A172 (cell line): ENCODE results near the gene RASSF6. TPM values are rescaled to one million over a fixed set of nuclear protein-coding genes. Genes with fewer than 3 reads are reported as not detected.
"Not testable (repeated sequence)": the region's sequence is repeated elsewhere in the genome, so short reads cannot be mapped to it uniquely, and the experiment has no call there.

Source experiments
- DNase-seq: peaks from one replicate; pipeline ENCODE4 v3.0.0-alpha.2; 2015; ENCODE audit warnings: low spot score
- total RNA-seq: library from RNA; depleted of rRNA; stranded (reverse); fragments of >200 nt; shearing (Covaris generic); gene quantifications from 2 replicates; pipeline ENCODE4 v1.2.3, GENCODE V29; 2014

RASSF6 gene
- total RNA-seq, 1 experiment from 2014 or later, result 0.02 TPM

DNA sequence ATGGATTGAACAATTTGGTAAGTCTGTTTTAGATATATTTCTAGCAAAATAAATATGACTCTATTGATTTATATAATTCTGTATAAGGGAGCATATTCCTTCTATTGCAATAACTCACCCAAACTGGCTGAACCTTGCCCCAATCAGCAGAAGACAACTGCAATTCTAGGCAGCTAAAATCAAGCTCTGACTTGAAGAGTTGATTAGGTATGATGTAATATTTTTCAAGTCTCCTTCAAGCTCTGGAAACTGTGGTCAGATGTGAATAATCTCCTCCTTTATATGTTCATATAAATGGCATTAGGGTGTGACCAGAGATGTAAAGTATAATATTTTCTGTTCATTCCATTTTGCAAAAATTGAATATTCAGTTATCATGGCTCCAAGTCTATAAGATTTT lies 8.2 kb downstream of the RASSF6 start:
- DNase-seq, result no peak

DNA sequence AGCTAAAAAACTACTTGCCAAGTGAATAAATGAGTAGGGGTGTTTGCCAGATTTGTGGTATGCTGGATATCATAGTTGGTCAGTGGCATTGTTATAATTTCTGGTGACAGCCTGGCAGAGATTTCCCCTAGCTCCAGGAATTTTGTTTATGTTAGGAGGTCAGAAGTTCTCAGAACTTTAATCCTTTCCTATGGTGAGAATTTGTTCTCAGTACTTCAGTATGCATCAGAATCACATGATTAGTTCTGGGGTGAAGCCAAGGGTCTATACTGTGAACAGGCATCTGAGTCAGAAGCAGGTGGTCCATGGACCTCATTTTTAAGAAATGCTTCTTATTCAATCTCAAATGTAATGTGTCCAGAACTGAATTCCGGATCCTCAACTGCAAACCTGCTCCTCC lies 10.5 kb downstream of the RASSF6 start:
- DNase-seq, result peak; percentile 70

DNA sequence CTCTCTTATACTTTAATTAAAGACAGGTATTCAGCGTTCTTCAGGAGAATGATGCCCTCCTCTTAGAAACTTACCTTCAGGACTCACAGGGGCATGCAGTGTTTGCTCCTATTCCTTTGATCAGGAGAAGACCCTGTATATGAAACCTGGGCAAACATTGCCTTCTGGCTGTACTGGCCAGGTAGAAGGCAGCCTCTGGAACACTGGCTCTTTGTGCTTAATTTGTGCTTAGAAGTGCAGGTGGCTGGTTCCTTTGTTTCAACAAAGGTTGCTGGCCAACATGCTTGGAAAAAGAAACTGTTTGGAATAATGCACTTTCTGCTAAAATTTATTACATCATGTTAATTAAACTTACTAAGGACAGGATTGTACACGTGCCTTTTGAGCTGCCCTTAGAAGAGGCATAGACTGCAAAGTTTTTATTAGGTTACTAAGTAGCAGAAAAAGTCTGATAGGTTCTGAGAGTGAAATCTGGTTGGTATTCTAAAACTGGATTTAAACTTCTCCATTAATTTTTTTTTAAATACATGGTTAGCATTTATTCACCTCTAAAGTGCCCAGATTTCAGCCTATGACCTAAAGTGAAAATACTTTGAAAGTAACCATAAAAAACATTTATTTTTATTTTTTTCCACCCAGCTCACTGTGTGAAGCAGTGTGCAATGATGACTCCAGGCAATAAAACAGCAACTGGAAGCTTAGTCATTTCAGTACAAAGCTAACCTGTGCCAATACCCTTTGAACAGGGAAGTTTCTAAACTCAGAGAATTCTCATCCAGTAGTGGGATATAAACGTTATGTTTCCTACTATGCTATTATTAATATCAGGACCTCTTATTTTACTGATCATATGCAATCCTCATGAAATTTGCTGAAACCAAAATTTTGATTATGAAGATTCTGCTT lies 11.3 kb downstream of the RASSF6 start:
- peak; percentile 33 for DNase-seq

DNA sequence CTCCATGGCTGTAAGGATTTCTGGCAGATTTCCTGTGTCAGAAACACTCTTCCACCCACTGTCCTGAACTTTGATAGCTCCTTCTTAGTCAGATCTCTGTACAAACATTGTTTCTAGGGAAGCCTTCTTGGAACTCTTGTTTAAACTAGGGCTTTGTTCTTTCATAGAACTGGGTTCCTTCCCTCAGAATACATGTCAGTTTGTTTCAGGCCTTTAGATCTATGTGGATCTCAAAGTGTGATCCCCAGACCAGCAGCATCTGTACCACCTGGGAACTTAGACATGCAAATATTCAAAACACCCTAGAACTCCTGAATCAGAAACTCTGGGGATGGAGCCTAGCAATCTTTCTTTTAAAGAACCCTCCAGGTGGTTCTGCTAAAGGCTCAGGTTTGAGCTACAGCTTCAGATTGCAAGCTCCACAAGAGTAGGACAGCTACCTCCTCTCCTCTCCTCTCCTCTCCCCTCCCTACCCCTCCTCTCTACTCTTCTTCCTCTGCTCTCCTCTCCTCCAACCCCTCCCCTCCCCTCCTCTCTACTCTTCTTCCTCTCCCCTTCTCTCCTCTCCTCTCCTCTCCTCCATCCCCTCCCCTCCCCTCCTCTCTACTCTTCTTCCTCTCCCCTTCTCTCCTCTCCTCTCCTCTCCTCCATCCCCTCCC lies 12.7 kb downstream of the RASSF6 start:
- DNase-seq, result no peak

DNA sequence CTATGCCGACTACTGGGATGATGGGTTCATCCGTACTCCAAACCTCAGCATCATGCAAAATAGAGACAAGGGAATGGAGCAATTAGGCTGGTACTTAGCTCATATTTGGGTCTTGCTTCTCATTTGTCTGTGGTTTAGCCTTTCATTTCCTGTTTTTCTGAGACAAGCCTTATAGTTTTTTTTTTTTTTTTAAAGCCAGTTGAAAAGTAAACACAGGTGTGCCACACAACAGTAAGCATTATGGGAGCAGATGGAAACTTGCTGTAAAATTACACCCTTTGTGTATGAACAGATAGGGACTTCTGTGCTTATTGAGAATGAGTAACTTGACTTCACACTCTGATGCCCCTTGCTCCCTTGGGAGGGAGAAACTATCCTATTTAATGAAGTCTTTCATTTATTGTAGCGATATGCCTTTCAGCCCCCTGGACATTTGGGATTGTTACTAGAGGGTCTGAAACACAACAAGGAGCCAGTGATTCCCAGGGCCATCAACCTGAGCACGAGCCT lies 13.7 kb downstream of the RASSF6 start:
- no peak for DNase-seq

DNA sequence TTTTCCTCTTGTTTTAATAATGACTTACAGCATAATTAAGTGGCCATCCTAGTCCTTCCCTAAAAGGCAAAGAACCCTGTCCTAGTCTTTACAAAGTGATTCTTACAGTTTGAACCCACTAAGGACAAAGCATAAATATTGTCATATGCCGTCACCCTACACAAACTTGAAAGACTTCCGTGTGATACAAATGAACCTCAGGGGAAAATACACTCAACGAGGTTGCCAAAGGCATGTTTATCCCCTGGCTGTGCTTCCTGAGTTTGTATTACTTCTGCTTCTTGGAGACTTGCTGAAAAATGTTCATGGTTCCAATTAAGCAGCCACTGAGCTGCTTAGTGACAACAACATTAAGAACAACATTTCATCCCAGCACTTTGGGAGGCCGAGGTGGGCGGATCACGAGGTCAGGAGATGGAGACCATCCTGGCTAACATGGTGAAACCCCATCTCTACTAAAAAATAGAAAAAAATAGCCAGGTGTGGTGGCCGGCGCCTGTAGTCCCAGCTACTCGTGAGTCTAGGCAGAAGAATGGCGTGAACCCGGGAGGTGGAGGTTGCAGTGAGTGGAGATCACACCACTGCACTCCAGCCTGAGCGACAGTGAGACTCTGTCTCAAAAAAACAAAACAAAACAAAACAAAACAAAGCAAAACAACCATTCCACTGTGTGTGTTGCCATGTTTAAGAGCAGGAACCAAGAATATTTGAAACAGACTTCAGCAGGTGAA lies 16.2 kb downstream of the RASSF6 start:
- no peak for DNase-seq

DNA sequence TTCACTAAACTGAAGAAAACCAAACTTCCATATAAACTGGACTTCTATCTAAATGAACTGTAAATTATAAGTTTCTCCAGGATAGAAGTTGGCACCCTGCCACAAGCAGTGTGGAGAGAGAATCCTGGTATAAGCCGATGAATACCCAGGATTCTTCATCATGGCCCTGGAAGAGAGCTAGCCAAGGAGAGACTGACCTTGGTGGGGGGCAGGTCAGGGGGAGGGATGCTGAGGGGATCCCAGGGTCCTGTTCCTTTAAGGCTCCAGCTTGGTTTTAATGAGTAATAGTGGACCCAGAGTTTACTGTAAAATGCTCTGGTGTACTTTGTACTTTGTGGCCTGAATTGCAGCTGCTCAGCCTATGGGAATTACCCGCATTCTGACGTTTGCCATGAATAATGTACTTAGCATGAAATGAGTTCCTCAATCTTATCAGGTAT lies 16.9 kb downstream of the RASSF6 start:
- peak; percentile 54 for DNase-seq

DNA sequence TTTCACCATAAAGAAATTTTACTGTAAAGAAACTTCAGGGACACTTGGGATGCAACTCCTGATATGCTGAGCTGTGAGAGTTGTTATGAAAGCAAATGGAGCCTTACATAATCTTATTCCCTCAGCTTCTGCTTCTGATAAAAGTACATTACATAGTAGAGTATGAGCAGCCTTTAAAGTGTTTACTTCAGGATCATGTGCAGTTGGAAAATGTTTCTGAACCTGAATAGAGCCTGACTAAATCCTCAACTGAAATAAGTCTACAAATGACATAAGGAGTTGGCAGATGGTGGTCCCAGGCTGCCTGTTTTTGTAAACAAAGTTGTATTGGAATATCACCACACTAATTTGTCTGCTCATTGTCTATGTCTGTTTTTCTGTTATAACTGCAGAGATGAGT lies 19.3 kb downstream of the RASSF6 start:
- no peak for DNase-seq

DNA sequence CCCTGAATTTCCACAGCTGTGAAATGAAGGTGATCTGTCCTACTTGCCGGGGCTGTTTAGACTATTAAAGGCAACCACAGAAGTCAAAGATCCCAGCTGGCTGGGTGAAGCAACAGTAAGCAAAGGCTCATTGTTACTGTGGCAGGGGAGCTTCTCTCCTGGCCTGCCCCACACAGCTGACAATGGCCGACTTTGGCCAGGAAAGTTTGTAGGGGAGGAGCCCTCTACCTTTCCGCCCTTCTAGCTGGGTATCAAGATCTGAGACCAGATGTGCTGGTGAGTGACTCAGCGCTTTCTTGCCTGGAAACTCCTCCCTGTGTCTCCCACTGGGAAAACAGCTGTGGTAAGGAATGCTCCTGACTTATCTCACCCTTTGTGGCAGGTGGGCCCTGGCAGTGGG lies 21.1 kb downstream of the RASSF6 start:
- peak; percentile 81 for DNase-seq

DNA sequence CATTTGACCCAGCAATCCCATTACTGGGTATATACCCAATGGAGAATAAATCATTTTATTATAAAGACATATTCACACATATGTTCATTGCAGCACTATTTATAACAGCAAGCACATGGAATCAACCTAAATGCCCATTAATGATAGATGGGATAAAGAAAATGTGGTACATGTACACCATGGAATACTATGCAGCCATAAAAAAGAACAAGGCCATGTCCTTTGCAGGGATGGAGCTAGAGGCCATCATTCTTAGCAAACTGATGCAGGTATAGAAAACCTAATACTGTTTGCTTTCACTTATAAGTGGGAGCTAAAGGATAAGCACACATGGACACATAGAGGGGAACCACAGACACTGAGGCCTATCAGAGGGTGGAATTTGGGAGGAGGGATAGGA lies 22.6 kb downstream of the RASSF6 start:
- no peak for DNase-seq

DNA sequence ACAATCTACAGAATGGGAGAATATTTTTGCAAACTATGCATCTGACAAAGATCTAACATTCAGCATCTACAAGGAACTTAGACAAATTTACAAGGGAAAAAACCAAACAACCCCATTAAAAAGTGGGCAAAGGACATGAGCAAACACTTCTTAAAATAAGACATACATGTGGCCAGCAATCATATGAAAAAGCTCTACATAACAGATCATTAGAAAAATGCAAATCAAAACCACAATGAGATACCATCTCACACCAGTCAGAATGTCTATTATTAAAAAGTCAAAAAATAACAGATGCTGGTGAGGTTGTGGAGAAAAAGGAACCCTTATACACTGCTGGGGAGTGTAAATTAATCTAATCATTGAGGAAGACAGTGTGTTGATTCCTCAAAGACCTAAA lies 23.1 kb downstream of the RASSF6 start:
- not testable (repeated sequence) for DNase-seq

DNA sequence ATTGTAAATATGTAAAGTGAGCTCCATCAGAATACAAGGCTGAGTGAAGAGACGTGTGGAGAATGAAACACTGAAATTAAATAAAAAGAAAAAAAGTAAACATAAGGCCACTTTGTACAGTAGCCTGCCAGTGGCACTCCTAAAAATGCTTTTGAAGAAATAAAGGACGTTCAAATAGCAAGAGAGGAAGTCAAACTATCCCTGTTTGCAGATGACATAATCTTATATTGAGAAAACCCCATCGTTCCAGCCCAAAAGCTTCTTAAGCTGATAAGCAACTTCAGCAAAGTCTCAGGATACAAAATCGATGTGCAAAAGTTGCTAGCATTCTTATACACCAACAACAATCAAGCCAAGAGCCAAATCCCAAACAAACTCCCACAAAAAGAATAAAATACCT lies 24.2 kb downstream of the RASSF6 start:
- no peak for DNase-seq

DNA sequence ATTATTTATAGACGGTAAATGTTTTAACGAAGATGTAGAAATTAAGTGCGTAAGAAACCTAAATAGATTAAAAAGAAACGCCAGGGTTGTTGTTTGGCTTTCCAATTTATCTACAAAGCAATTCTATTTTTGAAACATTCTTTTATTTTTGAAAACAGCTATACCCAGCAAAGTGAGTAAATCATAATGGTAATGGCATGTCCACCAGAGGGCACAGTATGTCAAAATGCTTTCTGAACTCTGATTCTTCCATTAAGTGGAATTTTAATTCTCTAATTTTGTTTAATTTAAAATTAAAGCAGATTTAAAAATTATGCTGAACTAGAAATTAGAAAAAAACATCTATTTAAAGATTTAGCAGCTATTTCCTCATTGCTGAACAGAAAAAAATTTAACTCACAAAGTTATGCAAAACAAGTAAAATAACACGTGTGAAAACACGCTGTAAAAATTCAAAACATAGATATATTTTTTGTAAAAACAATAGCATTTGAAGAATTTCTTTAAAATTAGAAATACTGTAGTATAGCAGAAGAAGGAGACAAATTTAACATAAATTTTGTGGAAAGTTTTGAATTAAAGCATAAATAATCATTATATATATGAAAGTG lies 26.5 kb downstream of the RASSF6 start:
- no peak for DNase-seq

DNA sequence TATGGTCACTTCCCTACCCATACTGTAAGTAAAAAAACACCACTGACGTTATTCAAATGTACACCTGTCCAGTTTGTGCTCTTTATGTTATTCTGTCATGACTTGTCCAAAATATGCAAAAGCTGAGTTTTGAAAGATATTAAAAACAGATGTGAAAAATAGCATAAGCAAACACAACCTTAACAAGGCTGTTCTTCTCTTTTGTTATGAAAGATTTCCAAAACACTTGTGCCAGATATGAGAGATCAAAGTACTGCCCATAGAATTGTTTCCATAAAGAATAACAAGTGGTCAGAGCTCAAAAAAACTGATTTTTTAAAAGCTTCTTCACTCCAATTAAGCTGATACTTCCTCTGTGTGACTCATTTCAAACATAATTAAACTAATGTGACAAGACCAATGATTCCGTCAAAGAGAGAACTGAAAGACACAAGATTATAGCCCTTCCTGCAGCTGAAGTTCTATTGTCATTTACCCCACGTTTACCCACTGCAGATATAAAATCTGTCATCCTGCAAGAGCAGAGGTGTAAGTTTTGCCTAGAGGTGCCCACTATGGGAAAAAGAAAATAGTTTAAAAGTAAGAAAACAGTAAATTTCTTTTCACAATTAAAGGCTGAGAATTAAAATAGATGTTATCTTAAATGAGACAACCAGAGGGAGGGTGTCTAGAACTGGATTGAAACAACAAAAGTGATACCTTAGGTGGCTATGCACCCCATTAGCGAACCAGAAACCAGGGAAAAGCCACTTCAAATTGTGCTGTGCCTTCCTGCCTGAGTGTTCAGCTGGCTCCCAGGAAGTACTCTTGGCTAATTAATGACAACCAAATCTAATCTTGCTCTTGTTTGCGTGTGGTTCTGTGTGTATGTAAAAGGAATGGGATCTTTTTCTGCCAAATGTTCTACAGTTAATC lies 30.1 kb downstream of the RASSF6 start:
- DNase-seq, result no peak

DNA sequence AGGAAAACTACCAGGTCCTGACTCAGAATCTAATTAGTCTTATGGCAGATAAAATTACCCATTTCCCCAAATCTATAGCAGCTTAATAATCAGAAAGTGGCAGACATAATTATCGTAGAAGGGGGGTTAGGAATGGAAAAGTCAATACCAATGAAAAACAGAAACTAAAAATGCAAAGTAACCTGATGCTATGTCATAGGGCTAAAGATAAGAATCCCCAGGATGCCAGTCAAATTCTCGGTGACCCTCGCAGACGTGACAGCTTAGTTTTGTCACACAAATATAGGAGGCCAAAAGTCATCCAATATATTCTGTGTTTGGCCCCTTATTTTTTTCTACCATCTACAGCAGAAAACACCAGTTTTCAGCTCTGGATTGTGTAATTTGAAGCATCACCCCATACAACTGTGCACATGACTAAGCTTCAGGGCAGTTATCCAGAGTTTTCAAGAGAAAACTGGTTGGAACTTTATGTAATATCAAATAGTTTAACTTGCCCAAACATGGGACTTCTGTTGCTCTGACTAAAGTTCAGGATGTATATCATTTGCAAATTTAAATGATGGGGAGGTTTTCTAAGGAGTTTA lies 30.9 kb downstream of the RASSF6 start:
- no peak for DNase-seq

DNA sequence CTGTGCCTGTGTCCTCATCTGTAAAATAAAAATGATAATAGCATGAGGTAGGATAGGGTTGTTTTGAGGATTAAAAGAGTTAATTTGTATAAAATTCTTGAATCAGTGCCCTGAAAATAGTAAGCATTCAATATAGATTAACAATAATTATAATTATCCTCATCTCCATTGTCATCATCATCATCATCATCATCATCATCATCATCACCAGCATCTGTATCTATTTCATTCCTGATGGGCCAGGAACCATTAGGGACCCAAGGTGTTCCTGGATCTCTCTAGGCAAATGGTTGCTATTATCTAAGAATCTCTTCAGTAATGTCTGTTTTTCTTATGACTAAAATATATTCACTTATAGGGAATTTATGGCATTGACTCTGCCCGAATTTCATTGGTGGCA lies 31.6 kb downstream of the RASSF6 start:
- DNase-seq, result no peak

DNA sequence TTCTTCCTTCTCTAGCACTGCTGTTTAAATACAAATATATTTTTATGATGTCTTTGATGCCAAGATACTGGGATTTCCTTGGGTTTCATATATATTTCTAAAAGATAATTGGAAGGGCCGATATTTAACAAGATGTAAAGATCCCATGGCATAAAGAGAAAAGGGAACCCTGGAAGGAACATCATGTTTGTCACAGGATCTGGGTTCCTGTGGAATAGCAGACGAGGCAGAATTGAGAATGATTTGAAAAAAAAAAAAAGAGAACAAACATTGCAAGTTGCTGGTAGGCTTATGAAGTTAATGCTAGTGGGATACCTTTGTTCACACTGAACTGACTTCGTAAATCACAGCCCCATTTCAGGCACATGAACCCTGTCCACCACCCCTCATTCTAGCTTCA lies 33.6 kb downstream of the RASSF6 start:
- no peak for DNase-seq

DNA sequence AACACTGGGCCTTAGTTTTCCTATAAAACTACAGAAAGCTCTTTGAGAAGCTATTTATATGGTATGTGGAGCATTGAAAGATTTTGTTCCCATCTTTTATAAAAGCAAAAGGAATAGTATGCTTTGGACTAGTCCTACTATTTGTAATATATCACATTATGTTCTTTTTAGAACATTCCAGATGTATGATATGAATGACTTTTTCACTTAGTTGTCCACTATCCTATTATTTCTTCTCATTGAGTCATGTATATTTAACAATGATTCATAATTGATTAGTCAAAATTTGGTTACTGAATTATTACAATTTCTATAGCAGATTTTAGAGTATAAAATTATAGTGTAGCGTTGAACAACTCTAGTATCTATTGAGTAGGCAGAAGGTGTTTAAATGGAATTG lies 34.2 kb downstream of the RASSF6 start:
- no peak for DNase-seq

DNA sequence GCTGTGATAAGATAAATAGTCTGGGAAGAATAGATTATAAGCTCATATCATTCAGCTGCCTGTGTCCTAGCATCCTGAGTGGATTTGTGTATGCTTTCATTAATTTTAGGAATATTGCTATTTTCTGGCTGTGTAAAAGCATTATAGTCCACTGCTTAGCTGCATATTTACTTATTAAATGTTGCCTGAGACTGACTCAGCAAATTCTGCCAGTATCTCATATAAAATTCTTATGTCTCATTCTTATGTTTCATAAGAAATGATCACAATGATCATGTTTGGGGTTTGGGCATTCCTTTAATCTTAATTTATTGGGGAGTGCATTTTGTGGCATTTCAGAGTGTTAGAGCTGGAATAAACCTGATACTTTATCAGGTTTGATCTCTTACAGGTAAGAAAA lies 34.9 kb downstream of the RASSF6 start:
- DNase-seq, result no peak

DNA sequence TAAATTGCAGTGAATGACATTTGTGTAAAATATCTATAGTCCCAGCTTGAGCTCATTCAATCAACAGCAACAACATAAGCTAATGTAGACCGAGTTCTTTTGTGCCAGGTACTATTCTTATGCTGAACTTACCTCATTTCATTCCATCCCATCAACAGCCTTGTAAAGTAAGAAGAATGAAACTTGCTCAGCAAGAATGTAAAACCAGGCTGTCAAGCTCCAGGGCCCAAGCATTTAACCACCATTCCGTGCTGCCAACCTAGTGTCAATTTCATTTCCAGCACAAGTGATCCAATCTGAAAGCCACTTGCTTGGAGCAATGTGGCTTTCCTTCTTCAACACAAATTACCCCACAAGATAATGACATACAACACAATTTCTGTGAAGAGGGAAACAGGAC lies 36.6 kb downstream of the RASSF6 start:
- DNase-seq, result no peak
